ENCODE measurements around the gene PLA2G6. TPM values are rescaled to one million over a fixed set of nuclear protein-coding genes. Genes with fewer than 3 reads are reported as not detected.

The PLA2G6 gene
- total RNA-seq, 1 experiment from 2014 or later = 39.8 TPM

DNA sequence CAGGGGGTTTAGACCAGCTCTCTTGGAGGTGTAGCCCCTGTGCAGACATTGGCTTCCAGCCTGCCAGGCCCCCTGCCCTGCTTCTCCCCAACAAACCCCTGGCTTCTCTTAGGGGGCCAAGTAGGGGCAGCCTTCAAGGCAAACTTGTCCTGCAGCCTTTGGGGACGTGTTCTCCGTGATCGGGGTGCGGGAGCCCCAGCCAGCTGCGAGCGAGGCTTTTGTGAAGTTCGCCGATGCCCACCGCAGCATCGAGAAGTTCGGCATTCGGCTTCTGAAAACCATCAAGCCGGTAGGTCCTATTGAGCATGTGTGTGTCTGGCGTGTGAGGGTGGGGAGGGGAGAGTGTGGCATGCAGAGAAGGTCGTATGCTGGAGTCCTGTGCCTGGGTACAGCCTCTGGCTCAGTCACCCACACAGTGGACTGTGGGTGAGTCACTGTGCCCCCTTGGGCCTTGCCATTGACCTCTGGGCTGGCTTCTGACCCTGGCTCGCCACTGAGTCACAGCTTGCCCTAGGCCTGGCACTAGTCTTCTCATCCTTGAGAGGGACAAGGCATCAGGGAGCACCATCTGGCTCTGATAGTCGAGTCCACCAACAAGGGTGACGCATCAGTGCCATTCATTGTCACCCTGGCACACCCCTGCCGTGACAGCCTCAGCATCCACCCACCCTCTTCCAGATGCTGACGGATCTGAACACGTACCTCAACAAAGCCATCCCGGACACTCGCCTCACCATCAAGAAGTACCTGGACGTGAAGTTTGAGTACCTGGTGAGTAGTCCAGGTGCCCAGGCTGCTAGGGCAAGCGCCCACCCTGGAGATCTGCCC, 109.1 kb downstream of the PLA2G6 start:
- intact Hi-C loops (cut with micrococcal nuclease; ENCODE audit: unreplicated experiment) = no loop called here
- peaks cover 8% of the 10 kb centered on the region for H3K36me3 ChIP-seq (ENCODE audit: low read depth)
- no peaks in the 10 kb centered on the region for H3K4me1 ChIP-seq (replicated peaks; ENCODE audit: insufficient read depth)
- no peak overlapping the region for H3K4me2 ChIP-seq
- DNase-seq = no peak
- ChIA-PET CTCF (no interaction called here), POLR2A (ENCODE audit: unreplicated experiment) (no interaction called here)
- no peak overlapping the region for H3K27ac ChIP-seq
- H2AFZ ChIP-seq = no peak overlapping the region
- no peaks in the 10 kb centered on the region for H3K27me3 ChIP-seq (ENCODE audit: insufficient read depth, low read depth)
- no peaks in the 10 kb centered on the region for H3K79me2 ChIP-seq (ENCODE audit: low read depth)
- BruUV-seq (replicated peaks) = no TSS peak
- H3F3A ChIP-seq (ENCODE audit: insufficient read depth, low read depth) = peaks cover 4% of the 10 kb centered on the region; the same call in 1 of the 2 replicates
- no peaks in the 10 kb centered on the region for H3K9me3 ChIP-seq (ENCODE audit: insufficient read depth, low read depth)
- H3K4me3 ChIP-seq = no peak overlapping the region
- H3K9me2 ChIP-seq (ENCODE audit: insufficient read depth) = no peaks in the 10 kb centered on the region
- no peak for TF ChIP-seq EZH2 (IDR thresholded peaks at IDR 0.05; ENCODE audit: low read depth)
- TF ChIP-seq, protein P1, sequence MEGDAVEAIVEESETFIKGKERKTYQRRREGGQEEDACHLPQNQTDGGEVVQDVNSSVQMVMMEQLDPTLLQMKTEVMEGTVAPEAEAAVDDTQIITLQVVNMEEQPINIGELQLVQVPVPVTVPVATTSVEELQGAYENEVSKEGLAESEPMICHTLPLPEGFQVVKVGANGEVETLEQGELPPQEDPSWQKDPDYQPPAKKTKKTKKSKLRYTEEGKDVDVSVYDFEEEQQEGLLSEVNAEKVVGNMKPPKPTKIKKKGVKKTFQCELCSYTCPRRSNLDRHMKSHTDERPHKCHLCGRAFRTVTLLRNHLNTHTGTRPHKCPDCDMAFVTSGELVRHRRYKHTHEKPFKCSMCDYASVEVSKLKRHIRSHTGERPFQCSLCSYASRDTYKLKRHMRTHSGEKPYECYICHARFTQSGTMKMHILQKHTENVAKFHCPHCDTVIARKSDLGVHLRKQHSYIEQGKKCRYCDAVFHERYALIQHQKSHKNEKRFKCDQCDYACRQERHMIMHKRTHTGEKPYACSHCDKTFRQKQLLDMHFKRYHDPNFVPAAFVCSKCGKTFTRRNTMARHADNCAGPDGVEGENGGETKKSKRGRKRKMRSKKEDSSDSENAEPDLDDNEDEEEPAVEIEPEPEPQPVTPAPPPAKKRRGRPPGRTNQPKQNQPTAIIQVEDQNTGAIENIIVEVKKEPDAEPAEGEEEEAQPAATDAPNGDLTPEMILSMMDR (conservative IDR thresholded peaks at IDR 0.05) = no peak
- no peaks in the 10 kb centered on the region; the same call in 1 of the 2 replicates for H4K20me1 ChIP-seq (ENCODE audit: insufficient read depth)

DNA sequence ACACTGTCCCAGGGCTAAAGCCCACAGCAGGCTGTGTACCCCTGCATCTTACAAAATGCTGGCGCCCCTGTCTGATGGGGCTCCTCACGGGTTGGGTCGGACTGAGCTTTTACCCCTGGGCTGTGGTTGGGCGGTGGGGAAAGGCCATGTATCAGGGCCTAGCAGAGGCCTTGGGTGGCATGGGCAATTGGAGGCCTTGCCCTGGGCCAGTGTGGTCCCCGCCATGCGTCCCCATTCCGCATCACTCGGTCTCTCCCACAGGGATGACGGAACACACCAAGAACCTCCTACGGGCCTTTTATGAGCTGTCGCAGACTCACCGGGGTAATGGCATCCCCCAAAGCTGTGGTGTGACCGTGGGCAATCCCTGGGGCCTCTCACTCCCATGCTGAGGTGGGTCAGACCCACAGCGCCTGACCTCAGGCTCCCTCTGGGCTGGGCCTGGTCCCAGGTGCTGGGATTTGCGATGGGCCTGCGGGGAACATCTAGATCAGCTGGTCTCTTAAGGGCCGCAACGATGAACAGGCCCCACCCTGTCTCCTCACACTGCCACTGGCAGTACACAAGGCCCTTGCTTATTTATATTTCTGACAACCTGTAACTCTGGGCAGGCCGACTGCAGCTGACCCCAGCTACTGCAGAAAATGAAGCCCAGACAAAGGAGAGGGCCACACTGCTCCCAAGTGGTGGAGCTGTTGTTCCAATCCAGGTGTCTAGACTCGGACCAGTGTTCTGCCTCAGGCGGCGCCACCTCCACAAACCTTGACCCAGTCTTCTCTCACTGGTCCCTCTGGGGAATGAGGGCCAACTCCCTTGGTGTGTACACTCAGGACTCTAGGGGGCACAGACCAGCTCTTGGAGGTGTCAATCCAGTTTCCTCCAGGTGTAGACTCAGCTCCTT, 110.0 kb downstream of the PLA2G6 start:
- DNase-seq = no peak
- POLR2A ChIA-PET (ENCODE audit: unreplicated experiment) = no interaction called here
- peaks cover 14% of the 10 kb centered on the region for H3K36me3 ChIP-seq (ENCODE audit: low read depth)

More for the DNA sequence above, 110.0 kb downstream of the PLA2G6 start:
- no peaks in the 10 kb centered on the region for H3K9me3 ChIP-seq (ENCODE audit: insufficient read depth, low read depth)
- no peaks in the 10 kb centered on the region for H3F3A ChIP-seq (ENCODE audit: insufficient read depth, low read depth)
- H2AFZ ChIP-seq = no peak overlapping the region
- no peaks in the 10 kb centered on the region for H3K79me2 ChIP-seq (ENCODE audit: low read depth)
- CTCF ChIA-PET = interaction anchor here (0.6 kb wide), 1 partner anchor 31 kb away, joined by 3 read pairs; no protein-coding TSS in a partner anchor
- no peaks in the 10 kb centered on the region; the same call in 1 of the 2 replicates for H4K20me1 ChIP-seq (ENCODE audit: insufficient read depth)
- H3K4me3 ChIP-seq = no peak overlapping the region
- no peaks in the 10 kb centered on the region for H3K9me2 ChIP-seq (ENCODE audit: insufficient read depth)
- H3K4me2 ChIP-seq = no peak overlapping the region
- no peaks in the 10 kb centered on the region for H3K27me3 ChIP-seq (ENCODE audit: insufficient read depth, low read depth)
- BruUV-seq (replicated peaks) = no TSS peak
- H3K4me1 ChIP-seq (replicated peaks; ENCODE audit: insufficient read depth) = no peaks in the 10 kb centered on the region
- no peak overlapping the region for H3K27ac ChIP-seq
- TF ChIP-seq, protein P1 (conservative IDR thresholded peaks at IDR 0.05) = no peak
- TF ChIP-seq EZH2 (IDR thresholded peaks at IDR 0.05; ENCODE audit: low read depth) = no peak
- intact Hi-C loops (cut with micrococcal nuclease; ENCODE audit: unreplicated experiment) = no loop called here
